GM12874 (cell line): ENCODE results near the gene POMGNT1.
A peak's percentile ranks its signal among the peaks of the same experiment; 100 is the strongest.

Experiments
- TF ChIP-seq, protein P1 (sequence below): IDR thresholded peaks from 2 replicates; pipeline ENCODE4 v1.5.1; 2011; ENCODE audit warnings: low read depth, mild to moderate bottlenecking, control low read depth, low read length, moderate library complexity; ENCODE audit not compliant: insufficient read depth

POMGNT1 gene

DNA sequence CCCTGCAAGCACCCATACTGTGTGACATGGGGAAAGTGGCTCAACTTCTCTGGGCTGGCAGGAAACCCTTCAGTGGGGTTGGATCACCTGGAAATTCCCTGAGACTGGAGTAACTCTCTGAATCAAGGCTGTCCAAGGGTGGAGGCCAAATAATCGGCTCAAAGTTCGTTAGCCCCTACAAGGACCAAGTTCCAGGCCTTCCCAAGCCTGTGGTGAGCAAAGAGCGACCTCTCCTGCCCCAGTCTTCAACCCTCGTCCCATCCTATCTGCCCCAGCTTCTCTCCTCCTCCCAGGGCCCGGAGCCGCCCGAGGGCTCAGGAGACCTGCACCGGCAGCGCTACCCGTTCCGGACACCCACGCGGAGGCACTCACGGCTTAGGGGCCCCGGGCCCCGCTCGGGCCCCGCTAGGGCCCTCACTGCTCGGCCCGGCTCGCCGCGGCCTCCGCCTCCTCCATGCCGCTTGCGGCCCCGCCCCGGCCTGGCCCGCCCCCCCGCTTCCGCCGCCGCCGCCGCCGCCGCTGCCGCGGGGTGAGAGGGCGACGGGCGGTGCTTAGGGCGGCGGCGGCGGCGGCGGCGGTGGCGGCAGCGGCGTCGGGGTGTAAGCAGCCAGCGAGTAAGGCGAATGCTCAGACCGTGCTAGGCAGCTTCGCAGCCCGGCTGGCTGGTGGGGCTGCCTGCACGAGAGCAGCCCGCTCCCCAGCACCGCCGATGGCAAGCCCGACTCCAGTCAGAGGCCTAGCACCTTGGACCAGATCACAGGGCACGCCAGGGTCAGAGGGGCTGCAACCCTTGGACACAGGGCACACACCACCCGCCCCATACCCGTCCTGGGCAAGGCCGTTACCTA lies at the start of gene POMGNT1:
Gene POMGNT1, minus strand, starts transcription at position 471 of the 848 bp plus-strand sequence. CDS start 613 bp downstream, outside the sequence.
- TF ChIP-seq, protein P1, sequence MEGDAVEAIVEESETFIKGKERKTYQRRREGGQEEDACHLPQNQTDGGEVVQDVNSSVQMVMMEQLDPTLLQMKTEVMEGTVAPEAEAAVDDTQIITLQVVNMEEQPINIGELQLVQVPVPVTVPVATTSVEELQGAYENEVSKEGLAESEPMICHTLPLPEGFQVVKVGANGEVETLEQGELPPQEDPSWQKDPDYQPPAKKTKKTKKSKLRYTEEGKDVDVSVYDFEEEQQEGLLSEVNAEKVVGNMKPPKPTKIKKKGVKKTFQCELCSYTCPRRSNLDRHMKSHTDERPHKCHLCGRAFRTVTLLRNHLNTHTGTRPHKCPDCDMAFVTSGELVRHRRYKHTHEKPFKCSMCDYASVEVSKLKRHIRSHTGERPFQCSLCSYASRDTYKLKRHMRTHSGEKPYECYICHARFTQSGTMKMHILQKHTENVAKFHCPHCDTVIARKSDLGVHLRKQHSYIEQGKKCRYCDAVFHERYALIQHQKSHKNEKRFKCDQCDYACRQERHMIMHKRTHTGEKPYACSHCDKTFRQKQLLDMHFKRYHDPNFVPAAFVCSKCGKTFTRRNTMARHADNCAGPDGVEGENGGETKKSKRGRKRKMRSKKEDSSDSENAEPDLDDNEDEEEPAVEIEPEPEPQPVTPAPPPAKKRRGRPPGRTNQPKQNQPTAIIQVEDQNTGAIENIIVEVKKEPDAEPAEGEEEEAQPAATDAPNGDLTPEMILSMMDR: no peak

DNA sequence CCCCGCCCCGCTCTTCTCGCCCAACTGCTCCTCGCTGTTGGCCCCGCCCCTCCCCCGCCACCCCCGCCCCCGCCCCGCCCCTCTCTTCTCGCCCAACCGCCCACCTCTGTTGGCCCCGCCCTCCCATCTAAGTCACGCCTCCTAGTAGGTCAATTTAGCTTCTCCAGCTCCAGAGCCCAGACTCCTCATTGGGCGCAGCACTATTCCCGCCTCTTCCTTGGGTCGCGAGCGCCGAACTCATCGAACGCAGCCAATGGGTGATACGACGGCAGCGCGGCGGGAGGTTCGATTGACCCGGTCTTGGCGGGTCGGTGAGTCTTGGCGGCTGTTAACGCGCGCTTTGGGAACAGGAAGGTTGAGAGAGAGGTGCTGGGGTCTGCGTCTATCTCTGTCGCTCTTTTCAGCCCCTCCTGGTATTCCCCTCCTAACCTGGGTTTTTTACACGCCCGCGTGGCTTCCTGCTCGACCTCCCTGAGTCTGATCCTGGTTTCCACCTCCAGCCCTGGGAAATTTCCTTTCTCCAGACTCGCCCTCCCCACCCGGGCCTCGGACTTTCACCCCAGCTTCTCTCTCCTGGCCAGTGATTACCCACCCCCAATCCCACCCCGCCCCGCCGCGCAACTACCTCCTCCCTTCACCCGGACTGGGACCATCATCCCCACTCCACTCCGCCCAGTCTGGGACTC lies 49.3 kb upstream of the POMGNT1 start, which contains the start of gene RAD54L:
Gene RAD54L, plus strand, starts transcription at position 328 of the 686 bp plus-strand sequence. CDS start 643 bp downstream, outside the sequence.
- TF ChIP-seq, protein P1: no peak

DNA sequence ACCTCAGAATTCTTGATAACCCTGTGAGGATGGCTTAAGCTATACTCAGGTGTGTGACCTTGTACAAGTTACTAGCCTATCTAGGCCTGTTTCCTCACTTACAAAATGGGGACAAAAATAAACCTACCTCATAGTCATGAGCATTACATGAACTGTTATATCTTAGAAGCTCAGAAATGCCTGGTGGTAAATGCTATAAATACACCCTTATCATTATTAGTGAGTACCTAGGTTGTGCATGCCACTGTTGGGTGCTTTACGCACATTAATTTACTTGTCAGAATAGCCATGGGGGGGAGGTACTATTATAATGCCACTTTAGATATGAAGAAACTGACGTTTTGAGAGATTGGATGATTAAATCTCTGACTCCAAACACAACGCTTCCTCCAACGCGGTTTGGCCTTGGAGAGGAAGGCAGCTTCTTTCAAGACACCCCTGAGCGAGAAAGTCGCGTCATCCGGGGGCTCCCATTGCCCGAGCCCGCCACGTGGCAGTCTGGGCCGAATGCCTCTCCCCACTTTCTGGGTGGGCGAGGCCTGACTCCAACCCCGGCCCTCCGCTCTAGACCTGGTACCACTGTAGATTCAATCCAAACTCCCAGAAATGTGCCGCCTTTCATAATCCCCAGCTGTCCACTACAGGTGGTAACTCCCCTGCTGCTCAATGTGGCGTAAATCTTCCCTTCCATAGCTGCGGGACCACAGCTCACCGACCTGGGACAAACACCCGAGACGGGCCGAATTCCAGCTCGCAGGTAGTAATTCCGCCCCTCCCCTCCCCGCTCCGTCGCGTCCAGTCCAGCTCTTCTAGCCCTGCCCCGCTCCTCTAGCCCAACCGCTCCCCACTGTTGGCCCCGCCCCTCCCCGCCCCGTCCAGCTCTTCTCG lies 48.6 kb upstream of the POMGNT1 start:
- TF ChIP-seq, protein P1: no peak

DNA sequence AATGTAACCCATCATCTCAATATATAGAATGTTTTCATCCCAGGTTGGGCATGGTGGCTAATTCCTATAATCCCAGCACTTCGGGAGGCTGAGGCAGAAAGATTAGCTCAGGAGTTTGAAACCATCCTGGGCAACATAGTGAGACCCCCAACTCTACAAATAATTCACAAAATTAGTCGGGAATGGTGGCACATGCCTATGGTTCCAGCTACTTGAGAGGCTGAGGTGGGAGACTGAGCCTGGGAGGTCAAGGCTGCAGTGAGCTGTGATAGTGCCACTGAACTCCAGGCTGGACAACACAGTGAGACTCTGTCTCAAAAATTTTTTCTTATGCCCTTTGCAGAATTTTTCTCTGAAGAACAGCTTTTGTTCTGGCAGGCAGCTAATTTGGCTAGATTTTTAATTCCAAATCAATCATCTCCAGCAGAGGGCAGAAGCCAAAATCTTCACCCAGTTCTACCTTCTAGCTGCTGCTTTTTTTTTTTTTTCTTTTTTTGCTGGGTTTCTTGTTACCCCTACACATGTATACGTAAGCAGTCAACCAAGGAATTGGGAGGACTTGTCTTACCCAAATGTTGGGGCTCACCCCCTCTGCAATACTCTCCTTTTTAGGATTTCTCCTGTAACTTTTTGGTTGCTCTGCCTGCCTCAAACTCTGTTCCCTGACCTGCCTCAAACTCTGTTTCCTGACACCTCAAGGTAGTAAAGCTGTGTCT lies 46.6 kb upstream of the POMGNT1 start:
- TF ChIP-seq, protein P1: peak; percentile 41; the same call in 1 of the 2 replicates

DNA sequence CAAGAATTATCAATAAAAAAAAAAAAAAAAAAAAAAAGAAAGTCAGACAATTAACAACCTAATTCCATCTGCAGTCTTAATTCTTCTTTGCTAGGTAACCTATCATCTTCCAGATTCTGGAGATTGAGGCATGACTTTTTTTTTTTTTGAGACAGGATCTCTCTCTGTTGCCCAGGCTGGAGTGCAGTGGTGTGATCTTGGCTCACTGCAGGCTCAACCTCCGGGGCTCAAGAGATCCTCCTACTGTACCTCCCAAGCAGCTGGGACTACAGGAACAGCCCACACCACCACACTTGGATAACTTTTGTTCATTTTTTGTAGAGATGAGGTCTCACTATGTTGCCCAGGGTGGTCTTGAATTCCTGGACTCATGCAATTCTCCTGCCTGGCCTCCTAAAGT lies 44.7 kb upstream of the POMGNT1 start:
- TF ChIP-seq, protein P1: no peak

DNA sequence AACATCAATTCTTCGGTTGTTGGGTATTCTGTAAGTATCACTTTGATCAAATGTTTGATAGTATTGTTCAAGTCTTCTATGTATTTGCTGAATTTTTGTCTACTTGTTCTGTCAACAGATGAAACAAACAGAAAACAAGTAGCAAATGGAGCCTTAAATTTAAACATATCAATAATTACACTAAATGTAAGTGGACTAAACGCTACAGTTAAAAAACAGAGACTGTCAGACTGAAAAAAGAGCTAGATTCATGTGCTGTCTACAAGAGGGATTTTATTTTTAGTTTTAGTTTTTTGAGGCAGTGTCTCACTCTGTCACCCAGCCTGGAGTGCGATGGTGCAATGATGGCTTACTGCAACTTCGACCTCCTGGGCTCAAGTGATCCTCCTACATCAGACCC lies 38.6 kb upstream of the POMGNT1 start:
- TF ChIP-seq, protein P1: no peak
